ENCODE measurements around the gene SIRPG. TPM values are rescaled to one million over a fixed set of nuclear protein-coding genes. Genes with fewer than 3 reads are reported as not detected.

The SIRPG gene
- total and polyA plus RNA-seq, 8 donors = 0.15 to 0.58 (median 0.34) TPM; not detected in 1

Other genes with a start within 250 kb of the SIRPG start
- 10 to 100 TPM; 60.5 to 96.9 TPM for gene NSFL1C, start 190.9 kb downstream of the SIRPG start, total RNA-seq
- gene NSFL1C, start 190.9 kb downstream of the SIRPG start, polyA plus RNA-seq (ENCODE audit: insufficient read length in 6 of 6) = 10 to 100 TPM; 87.6 to 94.8 (median 92.9) TPM
- gene SIRPB2, start 166.4 kb downstream of the SIRPG start, total RNA-seq = 10 to 100 TPM in 1 of 2 donors, 1 to 10 TPM in 1; 9.2 to 29.9 TPM
- 1 to 10 TPM; 1.3 to 2.8 (median 1.9) TPM for gene SIRPB2, start 166.4 kb downstream of the SIRPG start, polyA plus RNA-seq (ENCODE audit: insufficient read length in 6 of 6)
- 1 to 10 TPM in 1 of 2 donors, under 1 TPM in 1; 0.79 to 1.6 TPM for gene SIRPD, start 100.1 kb downstream of the SIRPG start, total RNA-seq
- gene SIRPD, start 100.1 kb downstream of the SIRPG start, polyA plus RNA-seq (ENCODE audit: insufficient read length in 6 of 6) = under 1 TPM in 1 of 6 donors, not detected in 5; 0.08 TPM
- 10 to 100 TPM in 1 of 2 donors, 1 to 10 TPM in 1; 8.0 to 57.9 TPM for gene SIRPB1, start 37.8 kb downstream of the SIRPG start, total RNA-seq
- gene SIRPB1, start 37.8 kb downstream of the SIRPG start, polyA plus RNA-seq (ENCODE audit: insufficient read length in 6 of 6) = 1 to 10 TPM in 3 of 6 donors, under 1 TPM in 3; 0.34 to 3.5 (median 1.0) TPM
- 100 to 1,000 TPM in 1 of 2 donors, 10 to 100 TPM in 1; 43.9 to 102 TPM for gene SIRPA, start 237.6 kb upstream of the SIRPG start, total RNA-seq
- gene SIRPA, start 237.6 kb upstream of the SIRPG start, polyA plus RNA-seq (ENCODE audit: insufficient read length in 6 of 6) = 10 to 100 TPM in 5 of 6 donors, 1 to 10 TPM in 1; 9.8 to 12.9 (median 12.1) TPM